PFSK-1 (cell line): Measurements from ENCODE around the gene SPRR2A.

Experiments
- FOXP2 ChIP-seq: optimal IDR thresholded peaks from 2 replicates; pipeline ENCODE3; 2011; ENCODE audit warnings: borderline replicate concordance, control low read depth, inconsistent platforms; ENCODE audit not compliant: insufficient read depth; ENCODE audit errors: extremely low read length, extremely low read depth
- POLR2AphosphoS5 ChIP-seq: IDR thresholded peaks from 2 replicates; pipeline ENCODE4 v1.6.1; 2012; ENCODE audit warnings: low read depth, mild to moderate bottlenecking, control low read depth, low read length, moderate library complexity
- SIN3A ChIP-seq: IDR thresholded peaks from 2 replicates; pipeline ENCODE4 v1.6.1; 2012; ENCODE audit warnings: mild to moderate bottlenecking, low read length, moderate library complexity, borderline replicate concordance; ENCODE audit not compliant: insufficient read depth
- TAF1 ChIP-seq: IDR thresholded peaks from 2 replicates; pipeline ENCODE4 v1.6.1; 2012; ENCODE audit warnings: low read length, control low read depth, borderline replicate concordance; ENCODE audit not compliant: insufficient read depth
- TF ChIP-seq, protein P1 (sequence below), 2 experiments: IDR thresholded peaks; 2 replicates each; pipeline versions ENCODE4 v1.6.1 to v1.8.0; 2011 to 2012; ENCODE audit warnings: low read depth in 2 of 2, low read length in 2 of 2, control low read depth in 1 of 2, inconsistent platforms in 1 of 2, mild to moderate bottlenecking in 1 of 2, moderate library complexity in 1 of 2; ENCODE audit not compliant: insufficient read depth in 1 of 2

The SPRR2A gene

DNA sequence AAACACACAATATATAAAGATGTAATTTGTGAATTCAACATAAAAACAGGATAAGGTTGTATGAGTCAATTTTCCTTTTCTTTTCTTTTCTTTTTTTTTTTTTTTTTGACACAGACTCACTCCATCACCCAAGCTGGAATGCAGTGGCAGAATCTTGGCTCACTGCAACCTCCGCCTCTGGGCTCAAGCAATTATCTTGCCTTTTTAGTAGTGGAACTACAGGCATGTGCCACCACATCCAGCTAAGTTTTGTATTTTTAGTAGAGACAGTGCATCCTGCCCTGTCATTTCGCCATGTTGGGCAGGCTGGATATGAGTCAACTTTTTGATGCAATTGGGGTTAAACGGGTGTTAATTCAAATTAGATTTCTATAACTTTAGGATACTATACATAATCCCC, 24.4 kb upstream of the SPRR2A start:
- TF ChIP-seq SIN3A (no peak), POLR2AphosphoS5 (no peak), TAF1 (no peak), FOXP2 (no peak)
- TF ChIP-seq, protein P1, sequence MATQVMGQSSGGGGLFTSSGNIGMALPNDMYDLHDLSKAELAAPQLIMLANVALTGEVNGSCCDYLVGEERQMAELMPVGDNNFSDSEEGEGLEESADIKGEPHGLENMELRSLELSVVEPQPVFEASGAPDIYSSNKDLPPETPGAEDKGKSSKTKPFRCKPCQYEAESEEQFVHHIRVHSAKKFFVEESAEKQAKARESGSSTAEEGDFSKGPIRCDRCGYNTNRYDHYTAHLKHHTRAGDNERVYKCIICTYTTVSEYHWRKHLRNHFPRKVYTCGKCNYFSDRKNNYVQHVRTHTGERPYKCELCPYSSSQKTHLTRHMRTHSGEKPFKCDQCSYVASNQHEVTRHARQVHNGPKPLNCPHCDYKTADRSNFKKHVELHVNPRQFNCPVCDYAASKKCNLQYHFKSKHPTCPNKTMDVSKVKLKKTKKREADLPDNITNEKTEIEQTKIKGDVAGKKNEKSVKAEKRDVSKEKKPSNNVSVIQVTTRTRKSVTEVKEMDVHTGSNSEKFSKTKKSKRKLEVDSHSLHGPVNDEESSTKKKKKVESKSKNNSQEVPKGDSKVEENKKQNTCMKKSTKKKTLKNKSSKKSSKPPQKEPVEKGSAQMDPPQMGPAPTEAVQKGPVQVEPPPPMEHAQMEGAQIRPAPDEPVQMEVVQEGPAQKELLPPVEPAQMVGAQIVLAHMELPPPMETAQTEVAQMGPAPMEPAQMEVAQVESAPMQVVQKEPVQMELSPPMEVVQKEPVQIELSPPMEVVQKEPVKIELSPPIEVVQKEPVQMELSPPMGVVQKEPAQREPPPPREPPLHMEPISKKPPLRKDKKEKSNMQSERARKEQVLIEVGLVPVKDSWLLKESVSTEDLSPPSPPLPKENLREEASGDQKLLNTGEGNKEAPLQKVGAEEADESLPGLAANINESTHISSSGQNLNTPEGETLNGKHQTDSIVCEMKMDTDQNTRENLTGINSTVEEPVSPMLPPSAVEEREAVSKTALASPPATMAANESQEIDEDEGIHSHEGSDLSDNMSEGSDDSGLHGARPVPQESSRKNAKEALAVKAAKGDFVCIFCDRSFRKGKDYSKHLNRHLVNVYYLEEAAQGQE (IDR thresholded peaks at IDR 0.05; ENCODE audit: insufficient read depth in 1 of 2, low read depth in 2 of 2, low read length in 2 of 2): no peak

DNA sequence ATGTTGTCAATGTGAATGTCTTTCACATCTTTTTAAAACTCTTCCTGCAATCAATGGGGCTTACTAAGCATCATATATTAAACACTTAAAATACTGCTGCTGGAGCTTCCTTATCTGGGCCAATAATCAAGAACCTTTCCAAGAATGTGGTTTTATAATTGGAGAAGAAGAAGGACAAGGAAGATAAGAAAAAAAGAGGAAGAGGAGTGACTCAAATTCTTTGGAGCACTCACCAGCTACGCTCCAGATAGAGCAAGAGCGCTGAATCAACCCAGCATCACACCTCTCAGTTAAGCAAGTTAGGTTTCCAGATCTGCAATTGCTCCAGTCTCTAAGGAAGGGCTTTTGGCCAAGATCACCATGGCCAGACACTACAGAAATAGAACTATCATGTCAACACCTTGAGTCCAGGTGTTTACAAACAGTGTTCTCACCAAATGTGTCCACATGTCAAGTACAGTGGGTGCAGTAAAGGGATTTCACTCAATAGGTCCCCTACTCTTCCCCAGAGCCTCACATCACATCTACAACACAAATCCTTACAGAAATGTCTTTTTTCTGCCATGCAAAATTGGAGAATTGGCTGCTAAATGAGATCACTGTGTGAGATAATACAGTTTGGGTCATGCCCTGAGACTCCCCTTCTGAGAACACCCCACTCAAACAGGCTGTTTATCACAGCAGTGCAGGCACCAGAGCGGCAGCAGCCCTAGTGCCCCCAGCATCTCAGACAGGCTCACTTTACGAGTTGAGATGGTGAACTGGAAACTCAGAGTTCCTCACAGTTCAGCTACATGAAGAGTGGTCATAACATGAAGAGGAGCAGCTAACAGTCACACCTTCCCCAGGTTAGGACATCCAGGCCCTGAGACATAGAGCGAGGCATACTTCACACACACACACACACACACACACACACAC, 15.8 kb upstream of the SPRR2A start:
- TF ChIP-seq POLR2AphosphoS5: no peak
- TF ChIP-seq FOXP2: no peak
- TF ChIP-seq TAF1: no peak
- TF ChIP-seq SIN3A: no peak
- TF ChIP-seq, protein P1 (IDR thresholded peaks at IDR 0.05; ENCODE audit: insufficient read depth in 1 of 2, low read depth in 2 of 2, low read length in 2 of 2): no peak

DNA sequence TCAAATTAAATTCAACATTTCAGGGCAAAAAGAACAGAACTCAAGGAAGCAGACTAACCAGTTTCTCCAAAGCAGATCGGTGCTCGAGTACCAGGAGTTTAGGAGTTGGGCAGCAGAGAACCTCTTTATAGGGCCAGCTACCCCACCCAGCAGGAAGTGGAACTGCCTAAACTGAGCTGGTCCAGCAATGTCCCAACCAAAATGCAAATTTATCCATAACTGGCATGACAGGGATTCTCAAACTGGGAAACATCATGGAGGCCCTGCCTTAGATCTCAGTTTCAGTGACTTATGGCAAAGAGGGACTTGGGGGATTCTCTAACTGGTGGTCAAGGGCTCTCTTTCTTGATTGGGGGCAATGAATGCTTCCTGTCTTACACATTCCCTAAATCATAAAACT, 14.2 kb upstream of the SPRR2A start, which contains the start of gene SPRR2B:
TSS of gene SPRR2B (minus strand) at position 101 of the 400 bp plus-strand sequence. CDS start 772 bp downstream, outside the sequence.
- TF ChIP-seq FOXP2 (no peak), TAF1 (no peak), POLR2AphosphoS5 (no peak), SIN3A (no peak)
- TF ChIP-seq, protein P1 (IDR thresholded peaks at IDR 0.05; ENCODE audit: insufficient read depth in 1 of 2, low read depth in 2 of 2, low read length in 2 of 2): no peak

DNA sequence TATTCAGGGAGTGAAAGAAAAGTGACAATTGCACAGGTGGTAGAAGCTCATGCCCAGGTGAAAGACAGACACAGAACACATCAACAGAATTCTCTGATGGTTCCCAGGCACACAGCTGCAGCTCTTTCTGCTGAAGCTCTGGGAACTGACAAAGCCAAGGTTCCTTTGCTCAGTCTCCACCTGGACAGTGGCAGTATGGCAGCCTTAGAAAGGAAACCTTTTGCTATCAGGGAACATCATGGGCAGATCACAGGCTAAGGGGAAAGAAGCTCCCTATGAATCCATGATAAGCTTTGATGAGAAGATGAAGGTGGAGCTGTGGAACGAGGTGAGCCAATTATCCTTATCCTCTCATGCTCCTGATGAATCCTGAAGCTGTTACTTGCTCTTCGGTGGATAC, 12.9 kb upstream of the SPRR2A start:
- TF ChIP-seq SIN3A (no peak), POLR2AphosphoS5 (no peak), FOXP2 (no peak), TAF1 (no peak)
- TF ChIP-seq, protein P1 (IDR thresholded peaks at IDR 0.05; ENCODE audit: insufficient read depth in 1 of 2, low read depth in 2 of 2, low read length in 2 of 2): no peak
